Measurements from ENCODE around the gene NIBAN1. TPM values are rescaled to one million over a fixed set of nuclear protein-coding genes. Genes with fewer than 3 reads are reported as not detected.
A peak's percentile ranks its signal among the peaks of the same experiment; 100 is the strongest.

The NIBAN1 gene
- polyA plus RNA-seq, 3 donors, result 10.2 to 24.6 (median 12.4) TPM

GRCh38 chr1:184990204-184990603 lies 15.9 kb upstream of the NIBAN1 start:
- H3K27ac Mint-ChIP-seq, result peak overlapping the region in 1 of 7 donors; percentile 26
- H3K4me1 ChIP-seq (ENCODE audit: control insufficient read depth in 1 of 2, insufficient read depth in 2 of 2, low read length in 2 of 2), result peaks cover 7 to 11% of the 10 kb centered on the region in 2 donors
- no peak overlapping the region for H3K4me2 ChIP-seq (replicated peaks; ENCODE audit: extremely low read depth, low read length, poor library complexity, severe bottlenecking)
- peaks cover 2 to 13% (median 8%) of the 10 kb centered on the region in 7 donors for H3K9me3 Mint-ChIP-seq
- no peaks in the 10 kb centered on the region for H3K27me3 ChIP-seq (ENCODE audit: control insufficient read depth in 2 of 2, insufficient read depth in 2 of 2, low read length in 2 of 2)
- H3K79me2 ChIP-seq (ENCODE audit: insufficient read depth, low read length), result no peaks in the 10 kb centered on the region
- H3K9me3 ChIP-seq (replicated peaks in 1 of 2; ENCODE audit: control insufficient read depth in 1 of 2, insufficient read depth in 1 of 2, low read length in 2 of 2), result peaks cover 0 to 5% of the 10 kb centered on the region in 2 donors
- H3K4me1 Mint-ChIP-seq, result peaks cover 24% of the 10 kb centered on the region
- TF ChIP-seq, protein P1, sequence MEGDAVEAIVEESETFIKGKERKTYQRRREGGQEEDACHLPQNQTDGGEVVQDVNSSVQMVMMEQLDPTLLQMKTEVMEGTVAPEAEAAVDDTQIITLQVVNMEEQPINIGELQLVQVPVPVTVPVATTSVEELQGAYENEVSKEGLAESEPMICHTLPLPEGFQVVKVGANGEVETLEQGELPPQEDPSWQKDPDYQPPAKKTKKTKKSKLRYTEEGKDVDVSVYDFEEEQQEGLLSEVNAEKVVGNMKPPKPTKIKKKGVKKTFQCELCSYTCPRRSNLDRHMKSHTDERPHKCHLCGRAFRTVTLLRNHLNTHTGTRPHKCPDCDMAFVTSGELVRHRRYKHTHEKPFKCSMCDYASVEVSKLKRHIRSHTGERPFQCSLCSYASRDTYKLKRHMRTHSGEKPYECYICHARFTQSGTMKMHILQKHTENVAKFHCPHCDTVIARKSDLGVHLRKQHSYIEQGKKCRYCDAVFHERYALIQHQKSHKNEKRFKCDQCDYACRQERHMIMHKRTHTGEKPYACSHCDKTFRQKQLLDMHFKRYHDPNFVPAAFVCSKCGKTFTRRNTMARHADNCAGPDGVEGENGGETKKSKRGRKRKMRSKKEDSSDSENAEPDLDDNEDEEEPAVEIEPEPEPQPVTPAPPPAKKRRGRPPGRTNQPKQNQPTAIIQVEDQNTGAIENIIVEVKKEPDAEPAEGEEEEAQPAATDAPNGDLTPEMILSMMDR (IDR thresholded peaks at IDR 0.05), result no peak
- peak overlapping the region; percentile 37 for H2AFZ ChIP-seq (ENCODE audit: insufficient read depth, low read depth, low read length, poor library complexity, severe bottlenecking)
- no peak overlapping the region for H3K9ac ChIP-seq (ENCODE audit: insufficient read depth, low read length, poor library complexity, severe bottlenecking)
- peaks cover 0 to 3% of the 10 kb centered on the region in 2 donors for H3K36me3 Mint-ChIP-seq
- H3K4me3 ChIP-seq (replicated peaks in 1 of 3; ENCODE audit: low read depth in 2 of 3, low read length in 3 of 3), result no peak overlapping the region
- no peak overlapping the region for H3K27ac ChIP-seq (ENCODE audit: low read depth in 1 of 2, low read length in 2 of 2)
- no peak overlapping the region for H3K4me3 Mint-ChIP-seq
- WGBS (ENCODE audit: insufficient coverage), result no CpG with 5 or more reads among the region's 1 CpG
- H3K27me3 Mint-ChIP-seq (ENCODE audit: low read depth in 3 of 3), result peaks cover 0 to 9% (median 3%) of the 10 kb centered on the region in 3 donors
- DNase-seq, result no peak
- H4K20me1 ChIP-seq (ENCODE audit: insufficient read depth, low read length), result no peaks in the 10 kb centered on the region
- no peaks in the 10 kb centered on the region for H3K36me3 ChIP-seq (replicated peaks in 1 of 2; ENCODE audit: control insufficient read depth in 1 of 2, insufficient read depth in 2 of 2, low read length in 2 of 2)
- intact Hi-C loops (cut with micrococcal nuclease), result no loop called here

DNA sequence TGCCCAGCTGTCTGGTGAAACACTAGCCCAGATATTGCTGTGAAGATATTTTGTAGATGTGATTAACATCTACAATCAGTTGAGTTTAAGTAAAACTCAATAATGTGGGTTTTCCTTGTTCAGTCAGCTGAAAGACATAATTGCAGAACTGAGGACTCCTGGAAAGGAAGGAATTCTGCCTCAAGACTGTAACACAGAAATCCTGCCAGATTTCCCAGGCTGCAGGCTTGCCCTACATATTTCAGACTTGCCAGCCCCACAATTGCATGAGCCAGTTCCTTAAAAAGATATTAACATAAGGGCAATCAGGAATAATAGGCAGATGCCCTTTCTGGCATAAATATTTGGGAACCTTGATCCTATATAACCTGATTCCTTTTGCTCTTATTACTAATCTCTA lies 14.2 kb upstream of the NIBAN1 start:
- no peaks in the 10 kb centered on the region for H4K20me1 ChIP-seq (ENCODE audit: insufficient read depth, low read length)
- no peaks in the 10 kb centered on the region for H3K36me3 ChIP-seq (replicated peaks in 1 of 2; ENCODE audit: control insufficient read depth in 1 of 2, insufficient read depth in 2 of 2, low read length in 2 of 2)
- Mint-ChIP-seq H3K4me1 (peaks cover 24% of the 10 kb centered on the region), H3K4me3 (no peak overlapping the region), H3K27me3 (ENCODE audit: low read depth in 3 of 3) (peaks cover 0 to 8% (median 3%) of the 10 kb centered on the region in 3 donors), H3K36me3 (no peaks in the 10 kb centered on the region), H3K9me3 (peaks cover 0 to 2% (median 0%) of the 10 kb centered on the region in 7 donors), H3K27ac (no peak overlapping the region)
- H3K9me3 ChIP-seq (replicated peaks in 1 of 2; ENCODE audit: control insufficient read depth in 1 of 2, insufficient read depth in 1 of 2, low read length in 2 of 2), result no peaks in the 10 kb centered on the region
- no peaks in the 10 kb centered on the region for H3K79me2 ChIP-seq (ENCODE audit: insufficient read depth, low read length)
- no peak overlapping the region for H2AFZ ChIP-seq (ENCODE audit: insufficient read depth, low read depth, low read length, poor library complexity, severe bottlenecking)
- H3K4me3 ChIP-seq (replicated peaks in 1 of 3; ENCODE audit: low read depth in 2 of 3, low read length in 3 of 3), result no peak overlapping the region
- TF ChIP-seq, protein P1 (IDR thresholded peaks at IDR 0.05), result no peak
- DNase-seq, result no peak
- H3K27me3 ChIP-seq (ENCODE audit: control insufficient read depth in 2 of 2, insufficient read depth in 2 of 2, low read length in 2 of 2), result no peaks in the 10 kb centered on the region
- no peak overlapping the region for H3K4me2 ChIP-seq (replicated peaks; ENCODE audit: extremely low read depth, low read length, poor library complexity, severe bottlenecking)
- intact Hi-C loops (cut with micrococcal nuclease), result no loop called here
- no peak overlapping the region for H3K27ac ChIP-seq (ENCODE audit: low read depth in 1 of 2, low read length in 2 of 2)
- H3K4me1 ChIP-seq (ENCODE audit: control insufficient read depth in 1 of 2, insufficient read depth in 2 of 2, low read length in 2 of 2), result peaks cover 7 to 11% of the 10 kb centered on the region in 2 donors
- no peak overlapping the region for H3K9ac ChIP-seq (ENCODE audit: insufficient read depth, low read length, poor library complexity, severe bottlenecking)

Measured in CD14-positive monocyte (primary cell).